ENCODE measurements around the gene ITGB1BP2.
"Not testable (repeated sequence)": the region's sequence is repeated elsewhere in the genome, so short reads cannot be mapped to it uniquely, and the experiment has no call there.

ITGB1BP2 gene

GRCh38 chrX:71302461-71303213 is 1.1 kb downstream of the ITGB1BP2 start:
- no peak for DNase-seq

DNA sequence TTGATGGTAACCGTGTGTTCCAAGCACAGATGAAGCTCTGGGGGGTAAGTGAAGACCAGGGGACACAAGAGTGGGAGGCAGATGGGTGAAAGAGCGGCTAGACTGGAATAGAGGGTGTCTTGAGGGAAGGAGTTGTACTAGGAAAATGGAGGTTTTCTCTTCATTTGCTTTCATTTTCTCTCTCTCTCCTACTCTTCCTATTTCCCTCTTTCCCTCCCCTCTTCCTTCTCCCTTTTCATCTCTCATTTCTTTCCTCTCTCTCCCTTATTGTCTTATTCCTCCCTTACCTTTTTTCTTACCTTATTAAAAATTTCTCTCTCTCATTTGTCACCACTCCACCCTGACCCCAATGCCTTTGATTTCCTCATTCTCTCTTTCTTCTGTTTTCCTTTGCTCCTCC is 3.0 kb downstream of the ITGB1BP2 start:
- no peak for DNase-seq

DNA sequence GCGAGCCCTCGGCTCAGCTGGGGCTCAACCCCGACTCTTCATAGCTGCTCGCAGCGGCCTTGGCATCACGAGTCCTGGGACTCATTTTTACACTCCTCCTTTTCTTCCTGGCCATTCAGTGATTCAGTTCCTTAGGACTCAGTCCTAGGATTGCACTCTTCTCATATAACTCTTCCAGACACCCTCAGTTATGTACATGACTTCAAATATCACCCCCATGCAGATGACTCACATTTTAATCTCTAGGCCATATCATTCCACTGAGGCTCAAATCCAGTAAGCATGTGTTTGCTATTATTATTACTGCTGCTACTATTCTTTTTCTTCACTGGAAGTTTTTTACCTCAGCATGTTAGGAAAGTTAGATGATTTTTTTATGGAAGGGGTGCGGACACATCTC is 14.4 kb downstream of the ITGB1BP2 start:
- DNase-seq: no peak

- DNase-seq: not testable (repeated sequence)
These were observed 15.4 kb downstream of the ITGB1BP2 start for GRCh38 chrX:71316959-71317358.

DNA sequence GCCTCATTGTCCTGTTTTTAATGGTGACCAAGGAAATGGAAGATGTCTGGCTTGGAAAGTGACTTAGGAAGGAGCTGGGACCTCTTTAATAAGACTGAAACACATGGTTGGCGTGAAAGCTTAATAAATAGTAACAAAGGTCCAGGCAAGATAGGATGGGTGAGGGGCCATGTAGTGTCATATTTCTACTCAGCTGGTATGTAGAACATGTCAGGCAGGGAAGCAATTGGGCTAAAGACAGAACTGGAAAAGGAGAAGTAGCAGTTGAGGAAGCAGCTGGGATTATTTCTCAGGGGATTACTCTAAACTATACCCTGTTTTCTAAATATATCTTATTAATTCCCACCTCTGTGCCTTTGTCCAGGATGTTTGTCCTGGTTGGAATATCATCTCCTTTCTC is 18.6 kb downstream of the ITGB1BP2 start:
- DNase-seq: no peak

DNA sequence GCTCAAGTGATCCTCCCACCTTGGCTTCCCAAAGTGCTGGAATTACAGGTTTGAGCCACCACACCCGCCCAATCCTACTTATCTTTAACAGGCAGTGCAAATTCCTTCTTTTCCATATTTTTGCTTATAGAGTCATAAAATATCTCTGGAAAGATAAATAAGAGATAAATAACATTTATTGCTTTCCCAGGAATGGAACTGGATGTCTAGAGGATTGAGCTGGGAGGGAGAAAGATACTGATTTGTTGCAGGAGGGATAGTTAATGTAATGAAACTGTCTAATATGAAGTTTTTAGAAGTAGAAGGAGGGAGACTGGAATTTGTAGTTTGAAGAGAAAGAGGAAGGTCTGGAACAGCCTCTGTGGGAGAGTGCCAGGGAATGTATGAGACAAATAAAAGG is 20.2 kb downstream of the ITGB1BP2 start:
- DNase-seq: no peak

DNA sequence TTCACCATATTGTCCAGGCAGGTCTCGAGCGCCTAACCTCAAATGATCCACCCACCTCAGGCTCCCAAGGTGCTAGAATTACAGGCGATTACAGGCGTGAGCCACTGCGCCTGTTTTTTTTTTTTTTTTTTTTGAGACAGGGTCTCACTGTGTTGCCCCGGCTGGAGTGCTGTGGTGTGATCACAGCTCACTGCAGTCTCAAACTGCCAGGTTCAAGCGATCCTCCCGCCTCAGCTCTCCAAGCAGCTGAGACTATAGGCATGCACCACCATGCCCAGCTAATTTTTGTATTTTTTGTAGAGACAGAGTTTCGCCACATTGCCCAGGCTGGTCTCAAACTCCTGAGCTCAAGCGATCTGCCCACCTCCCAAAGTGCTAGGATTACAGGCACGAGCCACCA is 22.9 kb downstream of the ITGB1BP2 start:
- DNase-seq: not testable (repeated sequence)

DNA sequence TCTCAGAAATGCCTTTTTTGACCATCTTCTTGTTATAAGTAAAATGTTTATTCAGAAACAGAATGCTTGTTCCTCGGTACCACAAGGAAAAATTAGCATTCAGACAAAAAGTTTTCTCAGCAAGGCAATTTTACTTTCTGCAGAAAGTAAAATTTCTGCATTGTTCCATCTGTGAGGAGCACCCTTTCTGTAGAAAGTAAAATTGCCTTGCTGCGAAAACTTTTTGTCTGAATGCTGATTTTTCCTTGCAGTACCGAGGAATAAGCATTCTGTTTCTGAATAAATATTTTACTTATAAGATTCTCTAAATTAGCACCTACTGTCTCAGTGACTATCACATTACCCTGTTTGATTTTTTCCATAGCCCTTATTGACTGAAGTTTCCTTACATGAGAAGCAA is 24.8 kb downstream of the ITGB1BP2 start:
- DNase-seq: no peak

DNA sequence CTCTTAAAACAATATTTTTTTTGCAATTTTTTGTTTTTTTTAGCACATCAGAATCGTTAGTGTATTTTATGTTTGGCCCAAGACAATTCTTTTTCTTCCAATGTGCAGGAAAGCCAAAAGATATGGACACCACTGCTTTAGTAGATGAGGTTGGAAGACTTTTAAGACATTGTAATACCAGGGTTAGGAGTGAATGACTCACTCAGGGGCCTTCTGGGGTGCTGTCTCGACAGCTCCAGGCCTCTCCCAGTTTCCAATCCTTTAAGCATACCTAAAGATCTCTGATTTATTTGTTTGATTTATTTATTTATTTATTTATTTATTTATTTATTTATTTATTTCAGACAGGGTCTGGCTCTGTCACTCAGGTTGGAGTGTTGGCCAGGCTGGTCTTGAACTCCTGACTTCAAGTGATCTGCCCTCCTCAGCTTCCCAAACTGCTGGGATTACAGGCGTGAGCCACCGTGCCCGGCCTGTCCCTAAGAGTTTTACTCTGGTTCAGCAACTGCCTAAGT is 47.7 kb downstream of the ITGB1BP2 start:
- not testable (repeated sequence) for DNase-seq

DNA sequence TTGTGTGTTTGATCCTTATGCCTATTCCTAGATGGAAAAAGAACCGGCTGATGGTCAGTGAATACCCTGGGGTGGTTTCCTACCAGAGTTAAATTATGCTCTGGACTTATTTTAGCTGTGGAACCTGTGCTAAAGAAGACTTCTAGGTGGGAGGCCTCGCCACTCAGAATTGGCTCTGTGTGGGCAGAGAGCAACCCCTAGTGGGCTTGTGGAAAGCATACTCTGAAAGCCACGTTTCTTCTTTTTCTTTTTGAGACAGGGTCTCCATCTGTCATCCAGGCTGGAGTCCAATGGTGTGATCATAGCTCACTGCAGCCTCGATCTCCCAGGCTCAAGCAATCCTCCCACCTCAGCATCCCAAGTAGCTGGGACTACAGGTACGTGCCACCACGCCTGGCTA is 48.3 kb downstream of the ITGB1BP2 start:
- DNase-seq: not testable (repeated sequence)

DNA sequence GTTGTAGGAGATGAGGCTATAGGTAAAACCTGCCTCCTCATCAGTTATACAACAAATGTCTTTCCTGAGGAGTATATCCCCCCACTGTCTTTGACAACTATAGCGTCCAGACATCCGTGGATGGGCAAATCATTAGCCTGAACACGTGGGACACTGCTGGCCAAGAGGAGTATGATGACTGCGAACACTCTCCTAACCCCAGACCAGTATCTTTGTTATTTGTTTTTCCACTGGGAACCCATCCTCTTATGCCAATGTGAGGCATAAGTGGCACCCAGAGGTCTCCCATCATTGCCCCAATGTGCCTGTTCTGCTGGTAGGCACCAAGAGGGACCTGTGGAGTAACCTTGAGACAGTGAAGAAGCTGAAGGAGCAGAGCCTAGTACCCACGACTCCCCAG is 50.9 kb downstream of the ITGB1BP2 start:
- DNase-seq: not testable (repeated sequence)
